Activated B cell treated with CpG ODN at 0.5 μM for 24 hours (primary cell): ENCODE data around the gene MPZL2. TPM values are rescaled to one million over a fixed set of nuclear protein-coding genes. Genes with fewer than 3 reads are reported as not detected.

Source experiments
- ATAC-seq: fragments of 200-7000 bp; cut with Tn5 transposase; one replicate; pipeline ENCODE4 v1.10.0; 2021; ENCODE audit warnings: low read depth, mild to moderate bottlenecking, moderate library complexity
- CTCF ChIA-PET: fragments of 350-600 bp; sonication (Branson Sonifier 250); formaldehyde crosslinking; loops from one replicate; lab custom pipeline; 2021; ENCODE audit warnings: antibody characterized with exemption; lab: Charles Lee
- POLR2A ChIA-PET: fragments of 350-600 bp; sonication (Branson Sonifier 250); formaldehyde crosslinking; loops from one replicate; lab custom pipeline; 2021; ENCODE audit warnings: antibody characterized with exemption; lab: Charles Lee
- DNase-seq: peaks from one replicate; pipeline ENCODE4 v3.0.0; 2022
- H3K27ac Mint-ChIP-seq: one replicate; pipeline ENCODE4 v1.8.0; 2020; ENCODE audit warnings: mixed read lengths
- H3K27me3 Mint-ChIP-seq: one replicate; pipeline ENCODE4 v1.8.0; 2021; ENCODE audit warnings: mixed read lengths
- H3K36me3 Mint-ChIP-seq: one replicate; pipeline ENCODE4 v1.8.0; 2021; ENCODE audit warnings: low read depth, mixed read lengths
- H3K4me1 Mint-ChIP-seq: one replicate; pipeline ENCODE4 v1.8.0; 2021; ENCODE audit warnings: mixed read lengths
- H3K4me3 Mint-ChIP-seq: one replicate; pipeline ENCODE4 v1.8.0; 2020; ENCODE audit warnings: mild to moderate bottlenecking, mixed read lengths
- H3K9me3 Mint-ChIP-seq: one replicate; pipeline ENCODE4 v1.8.0; 2020; ENCODE audit warnings: mixed read lengths
- CTCF ChIP-seq: fragments of 200-600 bp; IDR thresholded peaks from one replicate; pipeline ENCODE4 v1.8.0; 2022; ENCODE audit warnings: antibody characterized with exemption, mild to moderate bottlenecking
- intact Hi-C: fragments of 100-400 bp; cut with micrococcal nuclease; formaldehyde crosslinking; loops from one replicate; pipeline ENCODE4 v1.15.1; 2024
- total RNA-seq: library from RNA; stranded (reverse); gene quantifications from 2 replicates; pipeline ENCODE4 v1.2.3, GENCODE V29; 2022

The MPZL2 gene
- 0.29 TPM in 1 of 2 replicates, not detected in the other for total RNA-seq

GRCh38 chr11:118263695-118264568, at the start of gene MPZL2:
MPZL2 (minus strand) TSS chr11:118264297; CDS start chr11:118264153, 144 bp downstream.
- ATAC-seq (peak; percentile 68), DNase-seq (no peak)
- H3K4me1 Mint-ChIP-seq: peaks cover 15% of the 10 kb centered on the region
- H3K9me3 Mint-ChIP-seq: peaks cover 3% of the 10 kb centered on the region
- intact Hi-C loops: loop anchor here (2.0 kb wide), 1 partner anchor 65 kb away; no protein-coding TSS in a partner anchor
- no peaks in the 10 kb centered on the region for H3K36me3 Mint-ChIP-seq
- ChIA-PET CTCF (interaction anchor here (1.0 to 3.9 kb wide), 3 partner anchors 12 to 65 kb away, joined by 3 to 18 read pairs (median 4); no protein-coding TSS in a partner anchor), POLR2A (interaction anchor here (1.2 kb wide), 2 partner anchors 48 to 50 kb away, joined by 3 read pairs; no protein-coding TSS in a partner anchor)
- H3K27me3 Mint-ChIP-seq: peaks cover 47% of the 10 kb centered on the region
- peak within 1 kb of the TSS; percentile 64 for H3K4me3 Mint-ChIP-seq
- no peak within 1 kb of the TSS for H3K27ac Mint-ChIP-seq
- TF ChIP-seq CTCF: no peak

GRCh38 chr11:118313242-118313641, 49.1 kb upstream of the MPZL2 start:
- no peak for TF ChIP-seq CTCF

GRCh38 chr11:118312328-118312727, 48.2 kb upstream of the MPZL2 start:
- CTCF ChIA-PET: no interaction called here
- H3K4me3 Mint-ChIP-seq: no peak overlapping the region
- no peak for TF ChIP-seq CTCF
- no peaks in the 10 kb centered on the region for H3K36me3 Mint-ChIP-seq
- no peak overlapping the region for H3K27ac Mint-ChIP-seq
- ATAC-seq (no peak), DNase-seq (no peak)
- H3K9me3 Mint-ChIP-seq: no peaks in the 10 kb centered on the region
- POLR2A ChIA-PET: no interaction called here
- intact Hi-C loops: no loop called here
- H3K27me3 Mint-ChIP-seq: no peaks in the 10 kb centered on the region
- peaks cover 44% of the 10 kb centered on the region for H3K4me1 Mint-ChIP-seq

More at GRCh38 chr11:118313242-118313641, 49.1 kb upstream of the MPZL2 start:
- no peaks in the 10 kb centered on the region for H3K27me3 Mint-ChIP-seq
- DNase-seq: no peak
- peaks cover 49% of the 10 kb centered on the region for H3K4me1 Mint-ChIP-seq
- no peak overlapping the region for H3K27ac Mint-ChIP-seq
- H3K4me3 Mint-ChIP-seq: no peak overlapping the region
- POLR2A ChIA-PET: no interaction called here
- no peaks in the 10 kb centered on the region for H3K9me3 Mint-ChIP-seq
- CTCF ChIA-PET: interaction anchor here (1.3 kb wide), 1 partner anchor 18 kb away, joined by 9 read pairs; no protein-coding TSS in a partner anchor
- intact Hi-C loops: no loop called here
- H3K36me3 Mint-ChIP-seq: no peaks in the 10 kb centered on the region
- ATAC-seq: no peak

GRCh38 chr11:118311518-118311917, 47.4 kb upstream of the MPZL2 start:
- Mint-ChIP-seq H3K9me3 (no peaks in the 10 kb centered on the region), H3K36me3 (no peaks in the 10 kb centered on the region), H3K4me1 (peaks cover 36% of the 10 kb centered on the region), H3K4me3 (no peak overlapping the region), H3K27me3 (no peaks in the 10 kb centered on the region), H3K27ac (no peak overlapping the region)
- DNase-seq (no peak), ATAC-seq (no peak)
- POLR2A ChIA-PET: no interaction called here
- intact Hi-C loops: no loop called here
- CTCF ChIA-PET: interaction anchor here (1.2 kb wide), 1 partner anchor 16 kb away, joined by 4 read pairs; no protein-coding TSS in a partner anchor
- TF ChIP-seq CTCF: no peak
